ENCODE measurements around the gene ACVR1B. TPM values are rescaled to one million over a fixed set of nuclear protein-coding genes. Genes with fewer than 3 reads are reported as not detected.
A peak's percentile ranks its signal among the peaks of the same experiment; 100 is the strongest.

Gene ACVR1B
- total and polyA plus RNA-seq, 9 of the 15 experiments (the other 6 are each of a cell fraction or from before 2014, with no cell fraction given) = 0.97 to 15.1 (median 6.8) TPM

DNA sequence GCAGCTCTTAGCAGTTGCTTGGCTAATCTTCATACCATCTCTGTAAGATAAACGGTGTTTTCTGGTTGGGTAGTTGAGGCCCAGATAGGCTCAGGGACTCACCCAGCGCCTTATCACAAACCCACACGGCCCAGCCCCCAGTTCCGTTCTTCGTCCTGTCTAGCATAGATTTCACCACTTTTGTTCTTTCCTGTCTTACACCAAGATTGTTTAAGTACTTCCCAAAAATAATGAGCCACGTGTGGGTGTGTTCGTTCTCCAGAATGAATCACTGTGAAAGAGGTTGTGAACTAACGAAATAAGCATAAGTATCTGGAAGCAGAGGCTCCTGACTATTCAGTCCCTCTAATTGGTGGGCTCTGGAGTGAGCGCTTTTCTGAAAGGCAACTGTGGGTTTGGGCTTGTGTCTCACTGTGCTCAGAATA, 21.4 kb downstream of the ACVR1B start (continued):
- TF ChIP-seq, protein P1, sequence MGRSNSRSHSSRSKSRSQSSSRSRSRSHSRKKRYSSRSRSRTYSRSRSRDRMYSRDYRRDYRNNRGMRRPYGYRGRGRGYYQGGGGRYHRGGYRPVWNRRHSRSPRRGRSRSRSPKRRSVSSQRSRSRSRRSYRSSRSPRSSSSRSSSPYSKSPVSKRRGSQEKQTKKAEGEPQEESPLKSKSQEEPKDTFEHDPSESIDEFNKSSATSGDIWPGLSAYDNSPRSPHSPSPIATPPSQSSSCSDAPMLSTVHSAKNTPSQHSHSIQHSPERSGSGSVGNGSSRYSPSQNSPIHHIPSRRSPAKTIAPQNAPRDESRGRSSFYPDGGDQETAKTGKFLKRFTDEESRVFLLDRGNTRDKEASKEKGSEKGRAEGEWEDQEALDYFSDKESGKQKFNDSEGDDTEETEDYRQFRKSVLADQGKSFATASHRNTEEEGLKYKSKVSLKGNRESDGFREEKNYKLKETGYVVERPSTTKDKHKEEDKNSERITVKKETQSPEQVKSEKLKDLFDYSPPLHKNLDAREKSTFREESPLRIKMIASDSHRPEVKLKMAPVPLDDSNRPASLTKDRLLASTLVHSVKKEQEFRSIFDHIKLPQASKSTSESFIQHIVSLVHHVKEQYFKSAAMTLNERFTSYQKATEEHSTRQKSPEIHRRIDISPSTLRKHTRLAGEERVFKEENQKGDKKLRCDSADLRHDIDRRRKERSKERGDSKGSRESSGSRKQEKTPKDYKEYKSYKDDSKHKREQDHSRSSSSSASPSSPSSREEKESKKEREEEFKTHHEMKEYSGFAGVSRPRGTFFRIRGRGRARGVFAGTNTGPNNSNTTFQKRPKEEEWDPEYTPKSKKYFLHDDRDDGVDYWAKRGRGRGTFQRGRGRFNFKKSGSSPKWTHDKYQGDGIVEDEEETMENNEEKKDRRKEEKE (IDR thresholded peaks at IDR 0.05; ENCODE audit: borderline replicate concordance in 1 of 2, control insufficient read depth in 1 of 2, low read depth in 2 of 2, low read length in 1 of 2) = no peak
- TF ChIP-seq STAT5A (IDR thresholded peaks at IDR 0.05; ENCODE audit: borderline replicate concordance, low read length) (peak; percentile 88), ZNF551 (CRISPR knock-in tag; IDR thresholded peaks at IDR 0.05) (no peak), NFE2 (IDR thresholded peaks at IDR 0.05; ENCODE audit: low read depth) (peak; percentile 43; the same call in 1 of the 2 replicates), TRIM28 (IDR thresholded peaks at IDR 0.05) (0 out of 2 replicates have a peak, but pooled peaks have one; percentile 49), CHD4 (IDR thresholded peaks at IDR 0.05; ENCODE audit: insufficient read depth, insufficient replicate concordance, low read depth, low read length, poor library complexity, severe bottlenecking) (peak; percentile 24), MYC (IDR thresholded peaks at IDR 0.05; ENCODE audit: low read depth, low read length) (peak; percentile 79), MYC (CRISPR knock-in tag; IDR thresholded peaks at IDR 0.05; ENCODE audit: borderline replicate concordance, low read depth) (no peak), ZBTB7A (IDR thresholded peaks at IDR 0.05; ENCODE audit: borderline replicate concordance, control insufficient read depth, low read depth, low read length) (peak; percentile 25; the same call in 1 of the 2 replicates), MEIS2 (IDR thresholded peaks at IDR 0.05; ENCODE audit: partially characterized antibody) (peak; percentile 82), ZNF311 (CRISPR knock-in tag; IDR thresholded peaks at IDR 0.05) (peak; percentile 9; the same call in 1 of the 2 replicates), BHLHE40 (IDR thresholded peaks at IDR 0.05; ENCODE audit: low read length) (peak; percentile 70), ETV6 (IDR thresholded peaks at IDR 0.05; ENCODE audit: borderline replicate concordance in 1 of 2, low read depth in 2 of 2, low read length in 1 of 2) (peak; percentile 20 to 85; a peak in 2 of 4 replicates), ETV6 (CRISPR knock-in tag; IDR thresholded peaks at IDR 0.05; ENCODE audit: borderline replicate concordance) (no peak)
- TF ChIP-seq, protein P2, sequence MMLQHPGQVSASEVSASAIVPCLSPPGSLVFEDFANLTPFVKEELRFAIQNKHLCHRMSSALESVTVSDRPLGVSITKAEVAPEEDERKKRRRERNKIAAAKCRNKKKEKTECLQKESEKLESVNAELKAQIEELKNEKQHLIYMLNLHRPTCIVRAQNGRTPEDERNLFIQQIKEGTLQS (IDR thresholded peaks at IDR 0.05) = peak; percentile 56; the same call in 1 of the 2 replicates
- TF ChIP-seq, protein P2 (CRISPR knock-in tag; conservative IDR thresholded peaks at IDR 0.05) = no peak
- TF ChIP-seq, protein P3, sequence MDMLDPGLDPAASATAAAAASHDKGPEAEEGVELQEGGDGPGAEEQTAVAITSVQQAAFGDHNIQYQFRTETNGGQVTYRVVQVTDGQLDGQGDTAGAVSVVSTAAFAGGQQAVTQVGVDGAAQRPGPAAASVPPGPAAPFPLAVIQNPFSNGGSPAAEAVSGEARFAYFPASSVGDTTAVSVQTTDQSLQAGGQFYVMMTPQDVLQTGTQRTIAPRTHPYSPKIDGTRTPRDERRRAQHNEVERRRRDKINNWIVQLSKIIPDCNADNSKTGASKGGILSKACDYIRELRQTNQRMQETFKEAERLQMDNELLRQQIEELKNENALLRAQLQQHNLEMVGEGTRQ (CRISPR knock-in tag; IDR thresholded peaks at IDR 0.05) = peak; percentile 16; the same call in 1 of the 2 replicates
- TF ChIP-seq, protein P4, sequence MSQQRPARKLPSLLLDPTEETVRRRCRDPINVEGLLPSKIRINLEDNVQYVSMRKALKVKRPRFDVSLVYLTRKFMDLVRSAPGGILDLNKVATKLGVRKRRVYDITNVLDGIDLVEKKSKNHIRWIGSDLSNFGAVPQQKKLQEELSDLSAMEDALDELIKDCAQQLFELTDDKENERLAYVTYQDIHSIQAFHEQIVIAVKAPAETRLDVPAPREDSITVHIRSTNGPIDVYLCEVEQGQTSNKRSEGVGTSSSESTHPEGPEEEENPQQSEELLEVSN (IDR thresholded peaks at IDR 0.05; ENCODE audit: borderline replicate concordance in 1 of 2, extremely low read depth in 1 of 2, insufficient read depth in 1 of 2, insufficient read length in 1 of 2, low read depth in 1 of 2, low read length in 1 of 2, poor library complexity in 1 of 2, severe bottlenecking in 1 of 2) = peak in 1 of 2 experiments; percentile 11
